GM12874 (cell line): ENCODE results near the gene GUCD1.

ENCODE experiments used
- CTCF ChIP-seq: IDR thresholded peaks from 2 replicates; pipeline ENCODE4 v1.5.1; 2011; ENCODE audit warnings: low read depth, mild to moderate bottlenecking, control low read depth, low read length, moderate library complexity; ENCODE audit not compliant: insufficient read depth

The GUCD1 gene

DNA sequence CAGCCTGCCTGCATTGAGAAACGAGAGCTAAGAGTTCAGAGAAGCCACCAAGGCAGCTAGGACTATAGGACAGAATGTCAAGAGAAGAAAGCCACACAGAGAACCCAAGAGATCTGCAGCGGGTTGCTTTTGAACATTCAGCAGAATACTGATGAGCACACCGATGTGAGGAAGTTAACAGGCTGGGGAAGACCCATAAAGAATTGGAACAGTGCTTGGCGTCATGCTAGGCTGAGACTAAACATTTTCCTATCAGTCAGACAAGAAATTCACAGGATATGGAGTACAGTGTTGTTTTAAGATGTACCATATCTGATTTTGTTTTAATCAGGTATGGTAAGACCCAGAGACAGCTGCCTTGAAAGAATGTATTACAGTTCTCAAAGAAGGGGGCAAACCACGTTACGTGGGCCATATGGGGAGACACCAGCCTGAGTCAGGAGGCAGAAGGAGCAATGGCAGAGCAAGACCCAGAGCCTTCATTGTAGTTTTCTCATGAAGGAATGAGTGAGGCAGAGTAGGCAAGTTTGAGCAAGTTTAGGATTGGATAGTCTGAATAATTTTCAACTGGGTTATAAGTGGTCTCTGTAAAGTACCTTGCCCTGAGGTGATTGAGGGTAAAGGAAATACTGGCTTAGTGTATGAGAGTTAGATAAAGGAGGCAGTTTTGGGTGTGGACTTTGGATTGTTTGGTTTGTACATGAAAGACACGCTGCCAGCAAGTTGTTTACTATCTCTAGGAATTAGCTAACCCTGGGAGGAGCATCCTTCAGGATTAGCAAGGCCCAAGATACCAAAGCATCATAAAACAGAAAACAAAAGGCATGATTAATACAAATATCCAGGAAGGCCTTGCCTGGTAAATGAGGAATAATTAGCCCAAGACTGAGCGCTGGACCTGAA lies 23.7 kb upstream of the GUCD1 start:
- TF ChIP-seq CTCF, result no peak

DNA sequence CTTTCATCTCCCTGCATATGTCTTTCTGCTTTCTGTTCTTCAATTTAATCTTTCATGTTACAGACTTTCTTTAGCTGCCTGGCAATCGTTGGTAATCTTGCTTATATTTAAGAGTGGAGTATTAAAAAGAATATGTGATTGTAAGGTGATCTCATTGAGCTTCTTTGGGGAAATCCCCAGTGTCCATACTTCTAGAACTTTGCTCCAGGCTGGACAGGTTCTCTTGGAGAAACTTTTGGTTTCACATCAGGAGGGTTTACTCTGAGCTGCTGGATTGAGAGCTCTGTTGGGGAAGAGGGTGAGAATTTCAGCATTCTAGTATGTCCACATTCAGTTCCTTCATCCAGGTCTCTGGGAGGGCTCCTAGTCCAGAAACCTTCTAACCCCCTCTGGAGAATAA lies 21.8 kb upstream of the GUCD1 start:
- TF ChIP-seq CTCF, result no peak

- TF ChIP-seq CTCF, result no peak
Observed at GRCh38 chr22:24571266-24571665, 16.3 kb upstream of the GUCD1 start.

- no peak for TF ChIP-seq CTCF
Observed at GRCh38 chr22:24567668-24568067, 12.7 kb upstream of the GUCD1 start.

DNA sequence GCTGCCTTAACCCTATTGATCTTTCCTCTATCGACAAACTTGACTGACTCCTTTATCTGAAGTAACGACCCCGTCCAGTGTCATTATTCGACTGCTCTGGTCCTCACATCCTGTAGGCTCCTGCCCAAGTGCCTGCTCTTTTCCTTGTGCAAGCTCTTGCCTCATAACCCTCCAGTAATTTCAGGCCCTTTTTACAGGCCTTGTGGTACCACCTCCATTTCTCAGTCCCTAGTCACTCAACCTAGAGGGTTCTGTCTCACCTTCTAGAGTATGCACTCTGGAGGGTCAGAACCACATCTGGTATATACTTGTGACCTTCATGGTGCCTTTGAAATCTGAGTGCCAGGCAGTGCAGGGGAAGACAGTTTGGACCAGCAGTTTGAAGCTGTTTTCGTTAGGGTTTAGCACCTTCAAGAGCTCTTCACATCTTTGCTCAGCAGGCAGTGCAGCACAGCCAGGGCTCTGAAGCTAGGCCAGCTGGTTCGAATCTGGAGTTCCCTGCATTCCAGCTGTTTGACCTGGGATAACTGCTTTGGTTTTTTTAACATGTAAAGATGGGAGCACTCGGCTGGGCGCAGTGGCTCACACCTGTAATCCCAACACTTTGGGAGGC lies 12.1 kb upstream of the GUCD1 start:
- TF ChIP-seq CTCF, result no peak

DNA sequence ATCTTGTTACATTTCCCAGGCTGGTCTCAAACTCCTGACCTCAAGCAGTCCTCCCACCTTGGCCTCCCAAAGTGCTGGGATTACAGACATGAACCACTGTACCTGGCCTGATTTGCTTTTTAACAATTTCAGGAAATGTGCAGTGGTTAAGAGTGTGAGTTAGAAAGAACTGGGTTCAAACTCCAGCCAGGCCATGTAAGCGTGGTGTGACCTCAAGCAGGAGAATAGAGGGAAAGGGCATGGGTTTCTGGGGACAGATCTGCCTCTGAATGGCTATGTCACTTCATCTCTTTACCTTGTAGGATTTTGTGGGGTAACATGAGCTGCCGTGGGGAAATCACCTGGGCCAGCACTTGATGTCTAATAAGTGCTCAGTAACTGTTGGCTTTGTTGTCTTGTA lies 10.1 kb upstream of the GUCD1 start:
- no peak for TF ChIP-seq CTCF

DNA sequence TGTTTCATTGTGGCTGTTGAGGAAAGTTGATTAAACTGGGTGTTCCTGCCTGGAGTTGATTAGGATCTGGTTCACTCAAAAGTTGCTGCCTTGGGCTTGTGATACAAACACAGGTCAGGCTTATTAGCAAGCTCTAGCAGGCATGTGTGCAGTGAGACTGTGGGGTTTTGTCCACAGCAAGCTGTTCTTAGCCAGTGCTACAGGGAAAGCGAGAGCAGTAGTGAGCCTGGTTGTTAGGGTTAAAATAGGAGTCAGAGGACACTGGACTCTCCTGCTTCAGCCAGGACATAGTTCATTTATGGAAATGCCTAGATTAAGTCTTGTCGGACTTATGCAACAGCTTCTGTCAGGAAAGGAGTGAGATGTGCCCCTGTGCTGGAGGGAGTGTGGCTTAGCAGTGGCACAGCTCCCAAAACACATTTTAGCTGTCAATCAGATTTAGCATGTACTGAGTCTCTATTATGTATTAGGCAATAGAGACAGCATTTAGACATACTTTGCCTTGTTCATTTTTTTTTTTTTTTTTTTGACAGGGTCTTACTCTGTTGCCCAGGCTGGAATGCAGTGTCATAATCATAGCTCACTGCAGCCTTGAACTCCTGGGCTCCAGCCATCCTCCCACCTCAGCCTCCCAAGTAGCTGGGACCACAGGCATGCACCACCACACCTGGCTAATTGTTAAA lies 9.6 kb upstream of the GUCD1 start:
- no peak for TF ChIP-seq CTCF
